GM21390 (cell line): ENCODE results near the gene TFAP2A.

Experiments used
- ATAC-seq: cut with Tn5 transposase; IDR thresholded peaks from one replicate; pipeline ENCODE4 v1.9.1; 2021; ENCODE audit not compliant: unreplicated experiment

The TFAP2A gene

DNA sequence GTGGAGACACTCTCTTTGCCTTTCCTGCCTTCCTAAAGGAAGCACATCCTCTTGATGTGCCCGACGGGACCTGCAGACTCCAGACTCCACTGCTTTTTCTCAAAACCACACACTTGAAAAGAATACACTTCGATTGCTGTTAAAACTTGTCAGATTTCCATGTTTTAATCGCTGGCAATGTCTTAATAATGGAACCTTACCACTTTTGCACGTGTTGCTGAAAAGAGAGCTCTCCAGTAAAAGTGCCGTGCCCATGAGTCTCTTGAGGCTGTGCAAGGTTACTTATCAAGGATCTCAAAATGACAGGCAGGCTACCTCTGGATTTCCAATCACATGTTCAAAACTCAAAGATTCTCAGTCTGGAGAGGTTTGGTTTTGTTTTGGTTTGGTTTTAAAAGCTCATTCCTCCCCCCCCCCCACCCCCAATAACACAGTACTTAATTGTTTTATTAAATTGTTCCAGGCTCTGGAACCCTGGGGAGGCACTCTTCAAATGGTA lies 12.0 kb upstream of the TFAP2A start:
- no peak for ATAC-seq

DNA sequence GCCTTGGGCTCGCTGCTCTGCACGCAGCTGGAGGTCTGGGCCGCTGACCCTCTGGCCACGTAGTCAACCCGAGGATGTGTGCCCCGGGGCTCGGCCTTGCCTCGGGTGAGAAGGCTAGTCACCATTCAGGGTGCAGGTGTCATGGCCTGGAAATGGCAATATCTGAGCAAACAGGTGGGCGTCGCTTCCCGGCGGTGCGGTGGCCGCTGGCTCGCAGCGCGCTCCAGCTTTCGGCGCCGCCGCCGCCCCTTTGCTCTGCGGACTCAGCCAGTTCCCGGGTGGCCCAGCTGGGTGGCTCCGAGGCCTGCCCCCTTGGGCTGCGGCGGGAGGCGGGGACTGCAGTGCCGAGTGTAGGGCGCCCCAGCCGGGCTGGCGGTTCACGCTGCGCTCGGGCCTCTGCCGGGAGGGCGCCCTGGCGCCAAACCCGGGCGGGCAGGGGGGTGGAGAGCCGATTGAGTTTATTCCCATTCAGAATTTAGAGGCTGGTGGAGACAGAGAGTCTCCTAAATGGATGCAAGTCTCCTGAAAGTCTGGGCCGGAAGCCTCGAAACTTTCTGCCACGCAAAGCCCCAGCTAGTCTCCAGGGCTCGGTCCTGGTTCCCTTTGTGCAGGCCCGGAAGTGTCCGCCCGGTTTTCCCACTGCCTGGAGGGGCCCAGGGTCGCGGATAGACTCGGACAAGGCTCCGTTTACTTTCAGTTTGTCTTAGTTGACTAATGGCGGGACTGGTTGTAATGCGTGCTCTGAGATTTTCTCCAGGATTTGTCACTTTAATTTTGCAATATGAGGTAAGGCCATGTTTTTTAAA lies 11.3 kb upstream of the TFAP2A start:
- peak; percentile 63 for ATAC-seq

DNA sequence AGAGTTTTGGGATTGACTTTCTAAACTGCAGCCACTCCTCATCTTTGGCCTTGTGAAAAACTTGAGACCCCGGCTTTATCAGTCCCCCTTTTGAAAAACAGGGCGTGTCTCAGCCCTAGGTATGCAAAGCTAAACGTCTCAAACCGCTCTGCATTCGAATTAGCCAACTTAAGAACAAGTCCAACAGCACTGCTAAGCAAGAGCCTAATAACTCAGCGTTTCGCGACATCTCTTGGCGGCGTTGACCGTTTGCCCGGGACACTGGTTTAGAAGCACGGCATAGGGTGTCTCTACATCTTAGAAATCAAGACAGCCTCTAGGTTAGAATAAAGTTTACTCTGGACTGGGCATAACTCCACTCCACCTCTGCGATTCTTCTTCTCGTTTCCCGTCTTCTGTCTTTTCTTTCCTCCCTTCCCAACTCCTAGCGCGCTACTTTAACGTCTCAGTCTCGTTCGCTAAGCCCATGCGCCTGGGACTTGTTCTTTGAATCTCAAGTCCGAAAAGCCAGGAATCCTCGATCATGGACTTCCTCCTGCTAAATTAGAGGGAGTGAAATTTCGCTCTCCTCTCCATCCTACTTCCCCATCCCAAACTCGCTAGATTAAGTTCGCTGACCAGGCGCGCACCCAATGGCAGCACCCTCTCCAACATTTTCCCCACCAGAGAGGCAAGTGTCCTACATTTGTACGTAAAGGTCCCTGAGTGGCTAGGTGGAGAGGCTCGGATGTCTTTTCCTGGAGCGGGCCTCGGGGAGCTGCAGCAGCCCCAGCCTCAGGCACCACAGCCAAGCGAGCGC lies 10.5 kb upstream of the TFAP2A start:
- ATAC-seq = no peak

DNA sequence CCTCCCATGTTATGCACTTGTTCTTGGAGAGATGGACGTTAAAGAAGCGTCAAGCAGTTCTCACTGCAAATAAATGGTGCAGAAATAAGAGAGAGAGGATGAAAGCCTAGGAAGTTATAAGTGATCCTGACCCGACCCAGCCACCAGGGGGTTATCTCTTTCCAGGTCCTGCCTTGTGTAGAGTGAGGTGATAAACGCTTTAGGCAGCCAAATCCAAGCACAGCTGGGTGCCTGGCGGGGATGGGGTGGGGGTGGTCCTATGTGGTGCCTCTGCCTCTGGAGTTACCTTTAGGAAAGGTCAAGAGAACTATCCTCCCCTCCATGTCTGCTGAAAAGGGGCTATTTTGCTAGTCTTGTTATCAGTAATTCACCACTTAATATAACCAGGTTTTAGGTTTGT lies 9.2 kb upstream of the TFAP2A start:
- no peak for ATAC-seq

DNA sequence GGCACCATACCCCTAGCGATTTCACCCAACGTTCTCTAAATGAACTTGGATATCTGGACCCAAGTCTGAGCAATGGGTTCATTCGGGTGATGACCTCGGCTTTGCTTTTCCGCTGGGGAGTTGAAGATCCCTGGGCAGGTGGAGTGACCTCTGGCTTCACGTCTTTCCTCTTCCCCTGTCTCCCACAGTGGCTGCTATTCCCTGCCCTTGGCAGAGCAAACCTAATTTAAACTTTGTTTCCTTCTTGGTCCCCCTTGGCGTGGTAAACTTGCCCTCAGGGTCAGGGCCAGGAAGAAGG lies 7.8 kb upstream of the TFAP2A start:
- no peak for ATAC-seq

DNA sequence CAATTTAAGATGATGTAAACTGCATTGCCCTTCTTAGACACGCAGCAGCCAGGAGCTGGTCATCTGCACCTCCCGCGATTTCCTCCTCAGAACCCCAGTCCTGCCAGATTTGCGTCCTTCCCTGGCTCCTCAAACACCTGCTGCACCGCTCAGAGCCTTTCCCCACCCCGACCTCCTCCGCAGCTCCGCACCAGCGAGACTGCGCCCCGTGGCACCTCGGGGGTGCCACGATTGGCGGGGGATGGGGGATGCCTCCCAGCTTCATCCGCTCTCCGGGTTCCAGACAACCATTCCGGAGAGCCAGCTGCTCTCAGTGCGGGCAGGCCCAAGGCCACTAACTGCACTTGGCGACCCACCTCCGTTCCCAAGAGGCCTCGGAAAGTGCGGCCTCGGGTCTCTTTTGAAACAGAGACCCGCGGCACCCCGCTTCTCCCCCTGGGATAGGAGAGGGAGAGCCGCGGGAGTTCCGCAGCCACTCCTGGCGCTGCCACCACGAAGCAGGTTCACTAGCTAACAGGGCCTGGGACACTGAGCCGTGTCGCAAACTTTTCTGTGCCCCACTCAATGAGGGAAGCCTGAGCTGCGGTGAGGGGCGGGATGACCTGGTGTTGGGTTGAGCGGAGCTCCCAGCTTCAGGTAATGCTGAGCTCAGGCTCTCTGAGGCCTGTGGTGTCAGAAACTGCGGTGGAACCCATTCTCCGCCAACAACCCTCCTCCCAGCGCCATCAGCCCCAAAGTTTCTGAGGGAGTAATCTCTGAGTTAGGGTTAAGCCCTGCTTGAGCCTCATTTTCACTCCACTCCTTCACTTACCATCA lies 7.3 kb upstream of the TFAP2A start:
- no peak for ATAC-seq

DNA sequence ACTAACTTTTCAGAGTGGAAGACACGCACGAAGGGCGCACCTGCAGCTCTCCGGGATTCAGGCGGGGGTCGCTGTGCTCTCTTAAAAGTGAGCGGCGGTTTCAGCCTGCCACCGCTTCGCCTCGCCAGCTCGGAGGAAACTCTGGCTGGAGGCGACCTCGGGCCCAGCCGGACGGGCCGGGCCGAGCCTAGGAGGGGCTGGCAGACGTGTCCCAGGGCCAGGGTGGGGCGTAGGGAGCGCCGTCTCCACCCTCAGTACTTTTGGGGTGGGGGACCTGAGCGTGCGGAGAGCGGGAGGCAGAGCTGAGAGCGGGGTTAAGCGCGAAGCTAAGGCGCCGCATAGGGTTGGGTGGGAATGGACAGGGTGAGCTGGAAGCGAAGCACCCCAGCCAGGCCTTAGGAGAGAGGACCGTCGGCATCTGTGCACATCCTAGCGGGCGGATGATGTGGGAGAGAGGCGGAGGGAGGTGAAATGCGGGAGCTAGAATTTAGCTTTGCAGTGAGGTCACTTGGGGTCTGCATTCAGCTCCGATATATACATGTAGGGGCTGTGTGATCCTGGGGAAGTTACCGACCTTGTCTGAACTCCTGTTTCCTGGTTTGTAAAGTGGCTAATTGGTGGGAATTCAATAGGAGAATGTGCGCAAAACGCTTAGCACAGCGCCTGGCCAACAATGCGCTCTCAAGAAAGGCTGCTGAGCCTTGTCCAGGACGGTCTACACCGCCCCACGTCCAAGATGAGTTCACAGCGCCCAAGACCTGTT lies 6.5 kb upstream of the TFAP2A start:
- no peak for ATAC-seq

DNA sequence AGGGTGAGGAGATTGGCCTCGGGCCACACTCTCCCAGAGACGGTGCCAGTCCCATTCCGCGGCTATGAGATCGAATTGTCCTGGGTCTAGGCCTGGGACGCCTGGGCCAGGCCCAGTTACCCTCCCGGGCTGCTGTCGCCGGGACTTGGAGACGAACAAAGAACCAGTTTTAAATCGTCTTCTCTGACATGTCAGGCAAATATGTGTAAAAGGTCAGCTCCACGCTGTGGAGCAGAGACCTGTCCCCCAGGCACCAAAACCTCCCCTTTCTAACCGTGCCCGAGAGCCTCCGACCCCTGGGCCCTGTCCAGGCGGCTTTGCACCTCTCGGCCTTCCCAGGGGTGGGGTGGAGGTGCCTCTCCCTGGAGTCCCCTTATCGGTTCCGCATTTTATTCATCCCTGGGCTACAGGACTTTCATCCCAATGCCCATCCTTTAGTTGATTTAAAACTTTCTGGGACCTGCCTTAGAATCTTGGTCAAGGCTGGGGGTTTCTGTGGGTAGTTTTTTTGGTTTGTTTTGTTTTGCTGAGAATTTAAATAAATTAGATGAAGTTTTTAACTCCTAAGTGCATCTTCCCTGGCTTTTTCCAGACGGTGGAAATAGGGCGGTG lies 5.8 kb upstream of the TFAP2A start:
- ATAC-seq = no peak

DNA sequence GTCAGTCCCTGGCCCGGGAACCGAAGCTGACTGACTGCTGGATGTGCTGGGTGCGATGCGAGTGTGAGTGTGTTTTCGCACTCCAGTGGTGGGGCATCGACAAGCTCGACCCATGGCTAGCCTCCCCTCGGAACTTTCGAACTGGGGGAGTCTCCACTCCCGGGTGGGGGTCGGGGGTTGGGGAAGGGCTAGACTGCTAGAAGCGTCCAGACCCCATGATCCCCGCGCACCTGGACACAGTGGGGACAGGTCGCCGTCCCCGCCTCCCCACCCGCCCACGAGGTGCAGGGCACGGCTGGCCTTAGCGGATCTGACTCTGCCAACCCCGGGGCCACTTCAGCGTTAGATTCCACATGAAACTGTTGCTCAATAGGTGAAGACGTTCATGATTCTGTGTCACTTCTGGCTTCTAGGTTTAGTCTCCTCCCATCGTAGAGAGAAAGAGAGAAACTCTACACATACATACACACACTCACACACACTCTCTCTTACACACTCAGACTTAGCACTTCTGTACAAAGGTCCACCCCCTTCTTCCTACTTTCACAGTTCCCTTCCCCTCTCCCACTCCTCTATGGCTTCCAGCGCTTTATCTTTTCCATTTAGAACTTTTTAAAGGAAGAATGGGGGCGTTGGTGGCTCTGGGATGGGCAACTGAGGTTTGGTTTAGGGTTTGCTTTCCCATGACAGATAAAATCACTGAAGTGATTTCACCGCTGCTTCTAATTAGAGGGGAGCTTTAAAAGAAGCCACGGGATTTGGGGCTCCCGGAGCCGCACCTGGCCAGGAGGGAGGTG lies 5.1 kb upstream of the TFAP2A start:
- ATAC-seq = no peak

DNA sequence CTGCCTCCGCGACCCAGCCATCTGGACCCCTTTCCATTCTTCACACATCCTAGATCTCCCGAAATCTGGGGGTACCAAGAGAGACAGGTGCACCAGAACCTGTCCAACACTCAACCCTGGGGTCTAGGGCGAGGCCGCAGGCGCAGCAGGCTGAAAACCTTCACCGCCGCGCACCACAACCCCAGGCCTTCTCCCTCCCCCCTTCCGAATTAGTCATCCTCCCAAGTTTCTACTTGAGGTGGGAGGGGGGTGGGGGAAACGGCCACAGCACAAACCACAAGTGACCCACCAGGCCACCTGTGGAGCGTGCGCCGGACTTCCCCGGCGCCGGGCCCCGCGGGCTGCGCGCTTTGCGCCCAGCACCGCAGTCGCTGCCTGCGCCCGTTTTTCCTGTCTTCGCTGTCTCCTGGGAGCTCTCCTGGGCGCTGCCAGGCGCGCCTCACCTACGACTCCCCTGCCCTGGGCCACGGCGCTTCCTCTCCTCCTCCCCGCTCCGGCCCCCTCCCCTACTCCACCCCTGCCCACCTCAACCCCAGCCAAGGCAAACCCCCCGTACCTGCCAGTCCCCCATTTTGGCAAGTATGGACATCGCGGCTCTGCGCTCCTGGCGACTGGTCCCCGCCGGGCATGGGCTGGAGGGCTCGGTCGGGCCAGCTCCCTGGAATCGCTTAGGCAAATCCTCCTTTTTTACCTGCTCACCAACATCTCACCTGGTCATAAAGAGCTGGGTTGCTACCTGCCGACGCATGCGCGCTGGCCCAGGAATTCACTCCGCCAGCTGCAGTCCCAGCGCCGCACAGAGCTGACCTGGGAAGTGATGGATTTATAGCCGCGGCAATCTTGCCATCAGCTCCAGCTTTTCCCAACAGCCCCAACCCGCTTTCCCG lies 4.2 kb upstream of the TFAP2A start:
- ATAC-seq = no peak

DNA sequence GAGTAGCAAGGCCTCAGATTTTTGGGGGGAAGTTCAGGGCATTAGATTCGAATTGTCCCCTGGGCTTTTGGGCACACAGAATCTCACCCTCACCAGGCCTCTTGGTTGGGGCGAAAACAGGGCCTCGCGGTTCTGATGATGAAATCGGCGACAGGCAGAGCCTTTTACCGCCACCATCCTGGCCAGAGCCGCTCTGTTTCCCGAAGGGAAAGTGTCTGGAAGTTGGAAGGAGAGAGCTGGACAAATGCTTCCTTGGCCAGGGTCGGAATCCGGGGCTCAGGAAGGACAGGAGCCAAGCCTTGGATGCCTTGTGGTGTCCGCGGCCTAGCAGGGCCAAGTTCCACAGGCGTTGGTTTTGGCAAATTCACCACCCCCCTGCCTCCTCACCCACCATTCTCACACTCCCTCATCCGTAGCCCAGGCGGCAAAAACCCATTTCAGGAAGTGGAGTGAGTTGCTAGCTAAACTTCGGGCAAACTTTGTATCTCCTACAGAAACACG lies 3.5 kb upstream of the TFAP2A start:
- no peak for ATAC-seq

DNA sequence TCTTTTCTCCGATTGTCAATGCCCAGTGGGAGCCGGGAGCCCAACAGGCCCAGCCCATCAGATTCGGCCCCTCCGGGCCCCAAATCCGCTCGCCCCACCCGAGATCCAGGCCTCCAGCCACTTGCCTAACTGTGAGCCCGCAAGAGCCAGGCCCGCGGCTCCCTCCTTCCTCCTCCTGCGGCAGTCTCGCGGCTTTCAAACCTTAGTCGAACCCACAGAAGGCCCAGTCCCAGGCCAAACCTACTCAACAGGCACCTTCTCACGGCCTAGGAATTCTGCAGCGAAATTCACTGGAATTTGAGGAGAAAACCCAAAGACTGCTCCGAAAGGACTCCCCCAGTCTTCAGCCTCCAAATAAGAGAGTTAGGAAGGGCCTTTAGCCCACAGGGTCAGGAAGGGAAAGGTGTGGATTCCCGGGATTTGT lies 2.8 kb upstream of the TFAP2A start:
- ATAC-seq = no peak

DNA sequence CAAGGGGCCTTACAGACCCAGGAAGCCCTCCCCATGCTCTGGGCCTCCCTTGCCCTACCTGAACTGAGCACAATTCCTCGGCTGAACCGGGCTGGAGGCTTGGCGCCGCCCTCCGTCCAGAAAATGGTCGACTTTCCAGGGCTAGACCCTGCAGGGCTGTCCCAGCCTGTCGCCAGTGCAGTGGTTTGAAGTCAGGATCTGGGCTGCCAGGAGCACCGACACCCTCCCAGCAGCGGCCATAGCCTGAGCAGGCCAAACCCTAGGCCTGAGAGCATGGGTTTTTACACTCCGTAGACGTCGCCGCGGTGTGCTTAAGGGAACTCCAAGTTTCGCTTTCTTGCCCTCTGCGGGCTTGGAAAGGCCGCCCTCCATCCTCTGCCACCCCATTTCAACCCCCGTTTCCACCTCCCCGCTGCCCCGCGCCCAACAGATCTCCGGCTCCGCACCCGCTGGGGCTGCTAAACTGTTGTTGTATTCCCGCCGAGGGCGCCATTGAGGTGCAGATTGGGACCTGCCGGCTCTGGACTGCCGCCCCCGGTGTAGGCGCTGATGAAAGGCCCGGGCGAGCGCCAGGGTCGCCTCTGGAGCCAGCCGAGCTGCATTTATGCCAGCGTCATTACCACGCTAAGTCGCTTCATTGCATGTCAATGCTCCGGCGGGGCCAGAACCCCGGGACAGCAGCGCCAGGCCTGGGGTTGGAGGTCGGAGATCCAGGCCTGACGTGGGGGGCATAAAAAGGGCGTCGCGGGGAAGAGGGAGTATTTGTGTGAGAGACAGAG lies 2.2 kb upstream of the TFAP2A start:
- ATAC-seq = no peak

DNA sequence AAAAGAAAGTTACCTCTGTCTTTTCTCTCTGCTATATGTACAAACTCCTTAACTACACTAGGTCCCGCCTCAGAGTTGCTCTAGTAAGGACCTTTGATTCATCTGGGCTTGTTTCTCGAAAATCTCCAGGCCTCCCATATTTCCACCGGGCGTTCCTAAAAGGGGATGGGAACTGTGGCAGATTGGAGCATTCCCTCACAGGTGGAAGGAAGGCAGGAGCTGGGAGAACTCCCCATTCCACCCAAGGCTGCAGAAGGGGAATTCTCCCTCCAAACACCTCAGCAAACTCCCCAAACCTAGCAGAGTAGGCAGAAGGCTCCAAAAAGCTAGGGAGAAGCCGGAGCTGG lies 1.6 kb upstream of the TFAP2A start:
- ATAC-seq = no peak

DNA sequence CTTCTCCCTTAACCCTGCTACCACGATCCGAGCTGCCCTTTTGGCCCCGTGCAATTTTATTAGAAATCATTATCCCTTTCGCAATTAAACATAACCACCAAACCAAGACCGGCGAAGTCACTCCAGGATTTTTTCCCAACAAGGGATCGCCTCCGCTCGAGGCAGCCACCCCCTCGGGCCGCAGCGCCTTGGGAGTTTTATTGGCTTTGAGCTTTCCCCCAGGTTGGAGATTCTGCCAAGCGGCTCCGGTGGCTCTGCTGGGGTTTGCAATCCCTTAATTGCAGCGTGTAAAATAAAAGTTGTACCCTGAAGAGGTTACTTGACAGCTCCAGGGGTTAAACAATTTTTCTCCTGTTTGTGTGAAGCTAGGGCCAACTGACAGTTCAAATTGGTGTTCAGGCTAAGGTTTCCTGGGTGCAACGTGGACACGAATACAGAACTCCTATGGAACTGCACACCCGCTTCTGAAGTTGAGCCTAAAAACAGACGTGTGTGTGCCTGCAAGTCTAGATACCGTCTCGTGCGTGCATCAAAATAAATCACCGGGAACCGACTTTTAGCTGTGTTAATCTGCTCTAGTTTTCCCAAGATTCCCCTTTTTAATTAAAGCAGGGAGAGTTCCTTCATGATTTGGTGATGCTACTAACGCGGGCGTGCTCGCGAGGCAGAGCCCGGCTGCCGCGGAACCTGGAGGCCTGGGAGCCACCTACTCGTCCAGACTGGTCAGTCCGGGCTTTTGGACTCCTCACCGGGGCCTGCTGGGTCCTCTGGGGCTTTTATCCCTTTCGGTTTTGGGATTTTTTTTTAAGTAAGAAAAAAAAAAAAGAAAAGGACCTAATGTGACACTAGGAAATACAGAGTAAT lies 975 bp upstream of the TFAP2A start:
- no peak for ATAC-seq

DNA sequence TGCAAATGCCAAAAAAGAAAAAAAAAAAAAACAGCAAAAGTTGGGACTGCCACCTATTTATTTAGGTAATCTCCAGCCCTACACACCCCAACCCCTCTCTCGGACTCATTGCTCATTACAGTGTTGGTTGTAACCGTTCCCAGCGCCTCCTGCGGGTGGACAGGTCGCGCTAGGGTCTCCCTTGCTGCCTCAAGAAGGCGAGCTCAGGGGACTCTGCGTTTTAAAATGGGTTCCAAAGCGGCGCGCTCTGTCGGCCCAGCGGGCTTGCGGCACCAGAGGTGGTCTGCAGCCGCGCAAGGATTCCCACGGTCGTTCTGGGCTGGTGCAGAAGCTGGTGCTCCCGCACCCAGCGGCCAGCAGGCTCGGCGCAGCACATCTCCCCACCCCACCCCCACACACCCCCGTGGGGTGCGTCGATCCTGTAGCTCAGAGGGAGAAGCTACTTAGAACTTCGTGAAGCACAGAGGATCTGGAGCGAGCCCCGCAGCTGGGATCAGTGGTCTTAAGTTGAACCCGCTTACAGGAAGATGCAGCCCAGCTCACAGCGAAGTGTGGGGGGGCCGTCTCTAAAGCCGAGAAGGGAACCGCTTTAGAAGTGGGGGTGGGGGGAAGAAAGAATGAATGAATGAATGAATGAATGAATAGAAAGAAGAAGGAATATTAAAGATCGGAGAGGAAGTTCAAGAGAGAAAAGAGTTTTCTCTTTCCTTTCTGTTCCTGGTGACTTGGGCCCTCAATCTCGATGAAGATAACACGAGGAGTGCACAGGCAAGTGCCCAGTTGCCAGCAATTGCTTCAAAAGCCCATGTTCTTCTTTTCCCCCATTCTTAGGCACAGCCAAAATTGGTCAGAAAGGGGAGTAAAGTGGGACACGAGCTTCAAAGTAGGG lies 780 bp downstream of the TFAP2A start:
- ATAC-seq = no peak
